Hepatocyte (in vitro differentiated cells): Measurements from ENCODE around the gene EIF4G3. TPM values are rescaled to one million over a fixed set of nuclear protein-coding genes. Genes with fewer than 3 reads are reported as not detected.
A peak's percentile ranks its signal among the peaks of the same experiment; 100 is the strongest.
"Not testable (repeated sequence)": the region's sequence is repeated elsewhere in the genome, so short reads cannot be mapped to it uniquely, and the experiment has no call there.

Experiments
- DNase-seq: peaks from one replicate; pipeline ENCODE4 v3.0.0-alpha.2; 2016; ENCODE audit warnings: low spot score
- H2AFZ ChIP-seq: fragments of 200-600 bp; sonication (generic); 2 replicates; pipeline ENCODE4 v1.6.0; 2016; ENCODE audit warnings: antibody characterized with exemption, mild to moderate bottlenecking
- H3K27ac ChIP-seq: fragments of 200-600 bp; sonication (generic); 2 replicates; pipeline ENCODE4 v1.5.1; 2016; ENCODE audit warnings: mild to moderate bottlenecking
- H3K27me3 ChIP-seq: fragments of 200-600 bp; sonication (generic); 2 replicates; pipeline ENCODE4 v1.6.1; 2016
- H3K36me3 ChIP-seq: fragments of 200-600 bp; sonication (generic); replicated peaks from 2 replicates; pipeline ENCODE4 v1.5.1; 2016; ENCODE audit warnings: low read depth; ENCODE audit not compliant: insufficient read depth
- H3K4me1 ChIP-seq: fragments of 200-600 bp; sonication (generic); 2 replicates; pipeline ENCODE4 v1.5.1; 2016; ENCODE audit warnings: mild to moderate bottlenecking, moderate library complexity; ENCODE audit not compliant: insufficient read depth
- H3K4me2 ChIP-seq: fragments of 200-600 bp; sonication (generic); 2 replicates; pipeline ENCODE4 v1.6.0; 2016
- H3K4me3 ChIP-seq: fragments of 200-600 bp; sonication (generic); 2 replicates; pipeline ENCODE4 v1.5.1; 2016; ENCODE audit warnings: mild to moderate bottlenecking
- H3K79me2 ChIP-seq: fragments of 200-600 bp; sonication (generic); 2 replicates; pipeline ENCODE4 v1.6.0; 2017; ENCODE audit warnings: mild to moderate bottlenecking
- H3K9me2 ChIP-seq: fragments of 200-600 bp; sonication (generic); replicated peaks from 2 replicates; pipeline ENCODE4 v1.6.0; 2017; ENCODE audit warnings: mild to moderate bottlenecking; ENCODE audit not compliant: insufficient read depth
- H3K9me3 ChIP-seq: fragments of 200-600 bp; sonication (generic); 2 replicates; pipeline ENCODE4 v1.5.1; 2016; ENCODE audit warnings: low read depth, mild to moderate bottlenecking
- H4K20me1 ChIP-seq: fragments of 200-600 bp; sonication (generic); 2 replicates; pipeline ENCODE4 v1.6.0; 2016; ENCODE audit warnings: mild to moderate bottlenecking; ENCODE audit not compliant: insufficient read depth, poor library complexity, severe bottlenecking
- CTCF ChIP-seq: fragments of 200-600 bp; sonication (generic); IDR thresholded peaks from 2 replicates; pipeline ENCODE4 v1.5.1; 2016; ENCODE audit warnings: antibody characterized with exemption, mild to moderate bottlenecking; ENCODE audit not compliant: poor library complexity
- EZH2 ChIP-seq: fragments of 200-600 bp; sonication (generic); IDR thresholded peaks from 2 replicates; pipeline ENCODE4 v1.6.1; 2016; ENCODE audit warnings: antibody characterized with exemption, mild to moderate bottlenecking, borderline replicate concordance
- EZH2phosphoT487 ChIP-seq: fragments of 200-600 bp; sonication (generic); IDR thresholded peaks from one replicate; pipeline ENCODE4 v1.6.1; 2018; ENCODE audit warnings: antibody characterized with exemption, mild to moderate bottlenecking, low read depth, moderate library complexity; ENCODE audit not compliant: unreplicated experiment, severe bottlenecking
- WGBS: methylation state at CpG from one replicate; pipeline ENCODE4 v1.1.6; 2016; ENCODE audit warnings: low lambda C conversion rate; ENCODE audit errors: missing lambda C conversion rate; 5-methylcytosine and 5-hydroxymethylcytosine counted together
- polyA plus RNA-seq: library from polyadenylated mRNA; unstranded; fragments of >200 nt; fragmentation: Nextera tagmentation; extraction: Ambion mirVana; gene quantifications from 2 replicates; pipeline ENCODE4 v1.2.1, GENCODE V29; 2016
- total RNA-seq: library from RNA; depleted of rRNA; stranded (reverse); fragments of >200 nt; gene quantifications from 2 replicates; pipeline ENCODE4 v1.2.3, GENCODE V29; 2014

Gene EIF4G3
- total and polyA plus RNA-seq, 2 experiments from 2014 or later: 33.4 to 42.2 TPM

DNA sequence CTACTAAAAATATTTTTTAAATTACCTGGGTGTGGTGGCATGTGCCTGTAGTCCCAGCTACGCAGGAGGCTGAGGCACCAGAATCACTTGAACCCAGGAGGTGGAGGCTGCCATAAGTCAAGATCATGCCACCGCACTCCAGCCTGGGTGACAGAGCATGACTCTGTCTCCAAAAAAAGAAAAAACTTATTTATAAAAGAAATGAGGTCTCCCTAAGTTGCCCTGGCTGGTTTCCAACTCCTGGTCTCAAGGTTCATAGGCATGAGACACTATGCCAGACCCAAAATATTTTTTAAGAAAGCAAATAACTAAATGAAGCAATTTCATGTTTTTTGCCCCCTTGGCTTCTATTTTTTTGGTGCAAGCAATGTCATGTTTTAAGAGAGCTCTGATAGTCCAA, 32.9 kb downstream of the EIF4G3 start:
- Histone ChIP-seq H3K4me3 (no peak overlapping the region), H3K9me2 (no peaks in the 10 kb centered on the region), H3K27me3 (no peaks in the 10 kb centered on the region), H3K4me2 (no peak overlapping the region), H3K9me3 (no peaks in the 10 kb centered on the region), H4K20me1 (no peaks in the 10 kb centered on the region), H2AFZ (no peak overlapping the region), H3K4me1 (no peaks in the 10 kb centered on the region), H3K79me2 (peaks cover 86% of the 10 kb centered on the region), H3K27ac (no peak overlapping the region), H3K36me3 (no peaks in the 10 kb centered on the region)
- DNase-seq: no peak
- WGBS: 94% methylated on average over 2 of the region's 2 CpGs
- TF ChIP-seq EZH2phosphoT487: no peak
- TF ChIP-seq EZH2: no peak
- no peak for TF ChIP-seq CTCF

- H2AFZ ChIP-seq: no peak overlapping the region
- no peak for DNase-seq
- H3K4me2 ChIP-seq: no peak overlapping the region
- no peaks in the 10 kb centered on the region for H4K20me1 ChIP-seq
- H3K27me3 ChIP-seq: no peaks in the 10 kb centered on the region
- no peak overlapping the region for H3K4me3 ChIP-seq
- H3K4me1 ChIP-seq: no peaks in the 10 kb centered on the region
- TF ChIP-seq CTCF: no peak
- TF ChIP-seq EZH2phosphoT487: no peak
- no peak for TF ChIP-seq EZH2
- 100% methylated on average over 4 of the region's 4 CpGs for WGBS
- H3K9me2 ChIP-seq: no peaks in the 10 kb centered on the region
- H3K9me3 ChIP-seq: no peaks in the 10 kb centered on the region
- H3K27ac ChIP-seq: no peak overlapping the region
- peaks cover 86% of the 10 kb centered on the region for H3K79me2 ChIP-seq
- no peaks in the 10 kb centered on the region for H3K36me3 ChIP-seq
Measured at GRCh38 chr1:21143138-21143537, 33.6 kb downstream of the EIF4G3 start.

DNA sequence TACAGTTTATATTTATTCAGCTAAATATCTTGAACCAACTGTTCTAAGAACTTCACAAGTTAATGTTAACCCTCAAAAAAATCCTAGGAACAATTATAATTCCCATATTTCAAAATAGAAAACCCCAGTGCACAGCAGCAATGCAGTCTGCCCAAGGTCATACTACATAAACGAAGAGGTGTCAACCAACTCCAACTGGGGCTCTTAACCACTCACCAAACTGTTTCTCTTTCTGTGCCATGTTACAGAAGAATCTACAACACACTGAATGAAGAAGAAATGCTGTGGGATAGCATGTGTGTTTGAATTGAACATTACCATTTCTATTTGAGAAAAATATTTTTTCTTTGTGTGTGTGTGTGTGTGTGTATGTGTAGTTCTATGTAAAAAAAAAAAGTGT, 35.7 kb downstream of the EIF4G3 start:
- H3K4me3 ChIP-seq: no peak overlapping the region
- no peaks in the 10 kb centered on the region for H3K27me3 ChIP-seq
- H3K9me3 ChIP-seq: no peaks in the 10 kb centered on the region
- no peaks in the 10 kb centered on the region for H4K20me1 ChIP-seq
- no peak for DNase-seq
- 91% methylated on average over 1 of the region's 1 CpG for WGBS
- no peaks in the 10 kb centered on the region for H3K36me3 ChIP-seq
- peaks cover 84% of the 10 kb centered on the region for H3K79me2 ChIP-seq
- H3K4me1 ChIP-seq: no peaks in the 10 kb centered on the region
- H3K9me2 ChIP-seq: no peaks in the 10 kb centered on the region
- no peak overlapping the region for H3K4me2 ChIP-seq
- no peak overlapping the region for H2AFZ ChIP-seq
- no peak for TF ChIP-seq EZH2phosphoT487
- no peak for TF ChIP-seq EZH2
- no peak for TF ChIP-seq CTCF
- no peak overlapping the region for H3K27ac ChIP-seq

- no peak overlapping the region for H3K27ac ChIP-seq
- H3K36me3 ChIP-seq: no peaks in the 10 kb centered on the region
- H3K9me2 ChIP-seq: no peaks in the 10 kb centered on the region
- no peak overlapping the region for H3K4me2 ChIP-seq
- H3K27me3 ChIP-seq: no peaks in the 10 kb centered on the region
- no peak overlapping the region for H3K4me3 ChIP-seq
- H3K9me3 ChIP-seq: no peaks in the 10 kb centered on the region
- 78% methylated on average over 2 of the region's 2 CpGs for WGBS
- no peak for TF ChIP-seq CTCF
- TF ChIP-seq EZH2: no peak
- TF ChIP-seq EZH2phosphoT487: no peak
- H2AFZ ChIP-seq: no peak overlapping the region
- H4K20me1 ChIP-seq: no peaks in the 10 kb centered on the region
- no peaks in the 10 kb centered on the region for H3K4me1 ChIP-seq
- DNase-seq: peak; percentile 8
- H3K79me2 ChIP-seq: peaks cover 77% of the 10 kb centered on the region
Measured at GRCh38 chr1:21139601-21140000, 37.1 kb downstream of the EIF4G3 start.

- WGBS: 100% methylated on average over 5 of the region's 5 CpGs
- not testable (repeated sequence) for H3K9me2 ChIP-seq, H3K4me3 ChIP-seq, H3K4me1 ChIP-seq, H3K9me3 ChIP-seq, H3K4me2 ChIP-seq, H4K20me1 ChIP-seq, H3K27me3 ChIP-seq, DNase-seq, H3K27ac ChIP-seq, H3K36me3 ChIP-seq, H2AFZ ChIP-seq
- peaks cover 69% of the 10 kb centered on the region for H3K79me2 ChIP-seq
Measured at GRCh38 chr1:21136344-21136743, 40.4 kb downstream of the EIF4G3 start.
